Midbrain (tissue), 1 donor: ENCODE results near the gene GNG7.
A peak's percentile ranks its signal among the peaks of the same experiment; 100 is the strongest.
"Not testable (repeated sequence)": the region's sequence is repeated elsewhere in the genome, so short reads cannot be mapped to it uniquely, and the experiment has no call there.

Experiments
- DNase-seq: peaks from one replicate; lab custom pipeline; 2025; lab: John Stamatoyannopoulos, UW

GNG7 gene

DNA sequence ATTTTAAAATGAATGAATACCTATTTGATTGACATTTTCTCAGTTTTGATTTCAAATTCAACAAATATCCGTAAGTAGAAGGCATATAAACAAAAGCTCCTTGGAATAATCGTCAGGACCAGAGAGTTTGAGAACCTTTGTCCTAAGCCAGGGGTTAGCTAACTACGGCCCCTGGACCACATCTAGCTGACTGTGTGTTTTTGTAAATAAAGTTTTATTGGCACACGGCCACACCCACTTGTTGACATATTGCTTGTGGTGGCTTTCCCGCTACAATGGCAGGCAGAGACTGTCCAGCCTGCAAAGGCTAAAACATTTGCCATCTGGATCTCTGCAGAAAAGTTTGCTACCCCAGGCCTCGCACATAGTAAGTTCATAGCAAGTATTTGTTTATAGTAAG, 83.4 kb downstream of the GNG7 start:
- no peak for DNase-seq

GRCh38 chr19:2618611-2619010, 83.9 kb downstream of the GNG7 start:
- DNase-seq: no peak

DNA sequence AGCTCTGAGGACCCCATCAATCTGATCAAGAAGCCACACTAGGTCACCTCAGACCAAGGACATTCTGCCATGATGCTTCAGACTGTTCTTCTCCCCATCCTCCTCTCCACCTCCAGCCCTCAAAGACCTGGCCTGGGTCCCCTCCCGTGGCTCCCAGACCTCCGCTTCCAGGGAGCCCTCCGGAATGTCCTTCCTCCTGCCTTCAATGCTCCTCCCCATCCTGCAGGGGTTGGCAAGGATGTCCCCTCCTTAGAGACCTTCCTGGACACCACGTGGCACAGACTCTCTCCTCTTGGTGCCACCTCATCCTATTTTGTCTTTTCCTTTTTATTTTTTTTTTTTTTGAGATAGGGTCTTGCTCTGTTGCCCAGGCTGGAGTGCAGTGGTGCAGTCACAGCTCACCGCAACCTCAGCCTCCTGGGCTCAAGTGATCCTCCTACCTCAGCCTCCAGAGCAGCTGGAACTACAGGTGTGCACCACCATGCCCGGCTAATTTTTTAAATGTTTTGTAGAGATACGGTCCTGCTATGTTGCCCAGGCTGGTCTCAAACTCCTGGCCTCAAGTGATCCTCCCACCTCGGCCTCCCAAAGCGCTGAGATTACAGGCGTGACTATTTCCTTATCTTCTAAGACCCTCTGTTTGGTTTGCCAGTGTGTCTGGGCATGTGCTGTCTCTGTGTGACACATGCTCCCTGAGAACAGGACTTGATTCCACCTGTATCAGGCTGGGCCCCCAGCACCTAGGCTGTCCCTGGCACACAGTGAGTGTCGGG, 84.9 kb downstream of the GNG7 start:
- no peak for DNase-seq

- peak; percentile 32 for DNase-seq
These were observed 85.6 kb downstream of the GNG7 start for GRCh38 chr19:2616741-2617392.

DNA sequence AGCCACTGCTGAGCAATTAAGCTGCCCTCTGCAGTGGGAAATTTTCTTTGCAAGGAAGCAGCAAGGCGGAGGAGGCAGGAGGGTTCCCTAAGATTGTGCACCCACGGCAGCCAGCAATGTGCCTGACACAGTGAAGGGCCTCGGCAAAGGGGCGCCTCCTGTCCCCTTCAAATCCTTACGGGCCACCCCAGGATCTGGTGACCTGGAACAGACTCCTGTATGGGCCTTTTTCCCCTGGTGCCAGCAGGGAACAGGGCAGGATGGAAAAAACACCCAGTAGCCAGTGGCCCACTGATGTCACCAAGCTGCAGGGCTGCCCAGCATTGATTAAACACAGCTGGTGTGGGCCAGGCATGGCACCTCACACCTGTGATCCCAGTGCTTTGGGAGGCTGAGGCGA, 86.7 kb downstream of the GNG7 start:
- DNase-seq: no peak

DNA sequence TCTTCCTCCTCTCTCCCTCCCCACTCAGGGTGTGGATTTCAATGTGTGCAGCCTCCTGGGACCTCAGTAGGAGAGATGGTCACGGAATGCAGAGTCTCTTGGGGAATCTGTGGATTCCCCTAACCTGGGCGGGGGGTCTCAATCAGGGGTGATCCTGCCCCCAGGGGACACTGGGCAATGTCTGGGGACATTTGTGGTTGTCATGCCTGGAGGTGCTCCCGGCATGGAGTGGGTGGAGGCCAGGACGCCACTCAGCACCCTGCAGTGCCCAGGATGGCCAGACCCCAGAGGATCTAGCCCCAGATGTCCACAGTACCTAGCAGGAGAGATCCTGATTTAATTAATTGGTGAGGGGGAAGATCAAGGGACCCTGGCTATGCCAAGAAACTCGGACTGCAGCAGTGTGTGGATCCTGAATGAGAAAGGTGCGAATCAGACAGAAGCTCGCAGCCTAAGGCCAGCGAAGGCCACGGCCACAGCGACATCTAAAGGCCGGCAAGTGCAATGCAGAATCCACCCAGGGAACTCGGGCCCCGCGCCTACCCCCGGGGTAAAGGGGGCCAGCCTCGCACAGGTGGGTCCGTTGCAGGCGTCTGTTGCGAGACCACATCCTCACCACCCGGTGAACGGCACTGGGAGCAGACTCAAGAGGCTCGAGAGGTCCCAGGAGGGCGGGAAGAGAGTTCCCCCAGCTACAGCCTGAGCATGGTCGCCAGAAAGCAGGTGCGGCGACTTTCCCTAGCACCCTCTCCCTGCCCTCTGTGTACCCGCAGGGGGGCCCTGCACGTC, 88.8 kb downstream of the GNG7 start:
- no peak for DNase-seq

DNA sequence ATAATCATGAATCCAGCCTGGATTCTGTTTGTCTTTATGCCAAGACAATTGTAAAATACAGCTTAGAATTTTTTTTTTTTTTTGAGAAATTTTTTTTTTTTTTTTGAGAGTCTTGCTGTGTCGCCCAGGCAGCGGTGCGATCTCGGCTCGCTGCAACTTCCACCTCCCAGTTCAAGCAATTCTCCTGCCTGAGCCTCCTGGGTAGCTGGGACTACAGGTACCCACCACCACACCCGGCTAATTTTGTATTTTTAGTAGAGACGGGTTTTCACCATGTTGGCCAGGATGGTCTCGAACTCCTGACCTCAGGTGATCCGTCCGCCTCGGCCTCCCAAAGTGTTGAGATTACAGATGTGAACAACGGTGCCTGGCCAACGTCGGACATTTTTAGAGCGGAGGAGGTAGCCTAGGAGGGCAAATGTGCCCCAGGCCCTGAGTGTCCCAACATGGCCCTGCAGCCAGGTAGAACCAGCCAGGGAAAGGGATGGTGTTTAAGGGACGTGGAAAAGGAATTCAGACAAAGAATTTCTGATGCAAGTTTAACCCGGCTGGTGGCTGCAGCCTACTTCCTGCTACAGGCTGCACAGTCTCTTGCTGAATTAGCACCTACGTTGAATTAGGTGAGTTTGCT, 89.8 kb downstream of the GNG7 start:
- no peak for DNase-seq

DNA sequence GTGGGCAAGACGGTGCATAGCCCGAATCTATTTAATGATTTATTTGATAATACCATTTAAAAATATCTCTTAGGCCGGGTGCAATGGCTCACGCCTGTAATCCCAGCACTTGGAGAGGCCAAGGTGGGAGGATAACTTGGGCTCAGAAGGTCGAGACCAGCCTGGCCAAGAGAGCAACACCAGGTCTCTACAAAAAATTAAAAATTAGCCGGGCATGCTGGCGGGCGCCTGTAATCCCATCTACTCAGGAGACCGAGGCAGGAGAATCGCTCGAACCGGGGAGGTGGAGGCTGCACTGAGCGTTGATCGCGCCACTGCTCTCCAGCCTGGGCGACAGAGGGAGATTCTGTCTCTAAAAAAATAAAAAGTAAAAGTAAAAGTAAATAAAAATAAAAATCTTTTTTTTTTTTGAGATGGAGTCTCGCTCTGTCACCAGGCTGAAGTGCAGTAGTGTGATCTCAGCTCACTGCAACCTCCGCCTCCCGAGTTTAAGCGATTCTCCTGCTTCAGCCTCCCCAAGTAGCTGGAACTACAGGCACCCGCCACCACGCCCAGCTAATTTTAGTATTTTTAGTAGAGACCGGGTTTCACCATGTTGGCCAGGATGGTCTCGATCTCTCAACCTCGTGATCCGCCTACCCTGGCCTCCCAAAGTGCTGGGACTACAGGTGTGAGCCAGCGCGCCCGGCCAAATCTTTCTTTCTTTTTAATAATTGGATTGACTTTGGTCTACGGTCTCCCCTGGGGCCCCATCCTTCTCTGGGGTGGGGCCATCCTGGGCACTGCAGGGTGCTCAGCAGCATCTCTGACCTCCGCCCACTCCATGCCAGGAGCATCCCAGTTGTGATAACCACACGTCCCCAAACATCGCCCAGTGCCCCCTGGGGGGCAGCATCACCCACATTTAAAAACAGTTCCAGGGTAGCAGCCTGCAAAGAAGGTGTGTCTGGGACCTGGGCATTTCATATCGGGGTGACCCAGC, 90.7 kb downstream of the GNG7 start:
- no peak for DNase-seq

DNA sequence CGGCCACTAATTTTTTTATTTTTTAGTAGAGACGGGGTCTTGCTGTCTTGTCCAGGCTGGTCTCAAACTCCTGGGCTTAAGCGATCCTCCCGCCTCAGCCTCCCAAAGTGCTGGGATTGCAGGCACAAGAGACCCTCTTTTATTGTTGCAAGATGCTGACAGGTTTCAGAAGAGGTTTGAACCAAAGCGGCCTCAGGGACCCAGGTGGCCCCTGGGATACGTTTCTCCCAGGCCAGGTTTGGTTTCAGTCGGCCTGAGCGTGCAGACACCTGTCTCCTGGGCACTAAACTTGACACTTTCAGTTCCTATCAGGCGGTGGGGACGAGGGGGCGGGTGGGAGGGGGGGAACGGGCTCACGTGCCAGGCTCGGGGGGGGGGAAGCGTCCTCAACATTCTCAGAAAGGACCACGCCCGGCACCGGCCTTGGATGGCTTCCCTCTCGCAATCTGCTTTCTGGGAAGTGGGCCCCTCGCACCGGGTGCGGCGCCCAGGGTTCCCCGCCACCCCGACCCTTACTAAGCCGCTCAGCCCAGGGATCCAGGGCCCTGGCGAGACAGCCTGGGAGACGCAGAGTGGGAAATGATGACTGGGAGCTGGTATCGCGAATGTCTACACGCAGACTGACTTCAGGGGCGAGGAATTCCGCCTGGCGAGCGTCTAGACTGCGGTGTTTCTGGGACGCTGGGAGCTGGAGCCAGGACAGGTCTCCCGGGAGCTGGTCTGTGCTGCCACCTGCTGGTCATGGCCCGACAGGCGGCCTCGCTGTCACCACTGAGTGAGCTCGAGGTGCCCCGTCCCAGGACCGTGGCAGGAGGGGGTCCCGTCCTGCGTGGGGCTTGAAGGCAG, 91.6 kb downstream of the GNG7 start:
- peak; percentile 89 for DNase-seq

DNA sequence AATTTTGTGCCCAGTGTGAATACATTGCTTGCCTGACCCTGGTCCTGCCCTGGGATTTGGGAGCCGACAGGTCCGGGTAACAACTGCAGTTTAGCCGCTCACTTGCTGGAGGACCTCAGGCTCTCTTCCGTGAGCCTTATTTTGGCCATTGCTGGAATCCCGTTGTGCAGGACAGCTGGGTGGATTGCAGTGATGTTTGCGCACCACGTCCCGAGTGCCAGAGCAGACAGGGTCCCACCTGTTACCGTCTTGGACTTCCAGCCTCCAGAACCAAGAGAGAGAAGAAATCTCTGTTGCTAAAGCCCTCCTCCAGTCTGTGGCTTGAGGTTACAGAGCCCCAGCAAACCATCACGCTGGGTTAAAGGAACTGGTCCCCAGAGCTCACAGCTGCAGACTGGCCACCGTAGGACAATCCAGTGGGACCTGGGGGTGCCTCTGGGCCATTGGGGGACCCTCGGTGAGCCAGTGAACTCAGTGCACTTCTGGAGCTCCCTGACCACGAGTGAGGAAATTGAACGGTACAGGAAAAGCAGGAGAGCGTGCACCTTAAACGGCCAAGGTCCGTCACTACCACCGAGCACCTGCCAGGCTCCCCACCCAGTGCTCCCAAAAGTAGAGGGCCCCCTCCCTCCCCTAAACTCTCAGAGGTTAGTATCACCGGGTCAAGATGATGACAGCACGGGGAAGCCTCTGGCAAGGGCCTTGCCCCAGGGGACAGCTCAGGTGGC, 92.9 kb downstream of the GNG7 start:
- DNase-seq: no peak

DNA sequence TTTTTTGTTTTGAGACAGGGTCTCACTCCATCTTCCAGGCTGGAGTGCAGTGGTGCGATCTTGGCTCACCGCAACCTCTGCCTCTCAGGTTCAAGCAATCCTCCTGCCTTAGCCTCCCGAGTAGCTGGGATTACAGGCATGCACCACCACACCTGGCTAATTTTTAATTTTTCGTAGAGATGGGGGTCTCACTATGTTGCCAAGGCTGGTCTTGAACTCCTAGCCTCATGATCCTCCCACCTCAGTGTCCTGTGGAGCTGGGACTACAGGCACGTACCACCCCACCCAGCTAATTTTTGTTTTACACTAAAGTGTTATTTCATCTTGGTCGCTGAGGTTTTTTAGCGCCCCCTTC, 93.5 kb downstream of the GNG7 start:
- DNase-seq: not testable (repeated sequence)

- no peak for DNase-seq
These were observed 93.9 kb downstream of the GNG7 start for GRCh38 chr19:2608602-2608922.

DNA sequence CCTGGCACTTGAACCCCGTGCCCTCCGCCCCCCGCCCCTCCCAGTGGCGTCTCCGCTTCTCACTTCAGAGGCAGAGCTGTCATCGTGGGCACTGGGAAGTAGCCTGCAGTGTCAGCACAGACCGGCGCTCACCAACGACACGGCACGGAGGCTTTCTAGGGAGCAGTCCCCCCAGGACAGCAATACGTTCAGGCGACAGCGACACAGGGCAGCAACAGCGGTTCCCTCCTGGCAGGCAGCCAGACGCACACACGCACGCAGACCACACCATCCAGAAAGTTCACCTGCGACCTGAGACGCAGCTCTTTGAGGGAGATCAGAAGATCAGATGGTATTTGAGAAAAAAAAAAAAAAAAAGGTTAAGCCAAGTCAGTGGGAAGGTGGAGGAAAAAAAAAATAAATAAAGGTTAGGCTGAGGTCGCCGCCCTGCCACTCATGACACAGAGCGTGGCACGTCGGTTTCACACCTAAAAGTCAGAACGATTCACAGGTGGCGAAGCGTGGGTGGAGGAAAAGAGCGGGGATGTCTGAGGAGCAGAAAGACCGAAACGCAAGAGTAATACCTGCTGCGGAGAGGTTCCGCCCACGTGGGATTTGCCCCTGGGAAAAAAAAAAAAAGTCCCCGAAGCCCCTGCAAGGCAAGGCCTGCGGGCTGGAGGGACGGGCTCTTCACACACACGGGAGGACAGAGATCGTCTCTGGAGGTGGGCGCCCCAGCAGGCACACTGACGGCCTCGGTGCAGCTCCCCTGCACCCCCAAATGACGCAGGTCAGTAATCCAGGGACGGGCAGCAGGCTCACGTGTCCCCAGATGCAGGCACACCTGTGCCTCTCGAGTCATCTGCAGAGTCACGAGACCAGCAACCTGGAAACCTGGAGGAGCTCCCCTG, 94.5 kb downstream of the GNG7 start:
- no peak for DNase-seq

GRCh38 chr19:2606774-2607173, 95.7 kb downstream of the GNG7 start:
- not testable (repeated sequence) for DNase-seq

DNA sequence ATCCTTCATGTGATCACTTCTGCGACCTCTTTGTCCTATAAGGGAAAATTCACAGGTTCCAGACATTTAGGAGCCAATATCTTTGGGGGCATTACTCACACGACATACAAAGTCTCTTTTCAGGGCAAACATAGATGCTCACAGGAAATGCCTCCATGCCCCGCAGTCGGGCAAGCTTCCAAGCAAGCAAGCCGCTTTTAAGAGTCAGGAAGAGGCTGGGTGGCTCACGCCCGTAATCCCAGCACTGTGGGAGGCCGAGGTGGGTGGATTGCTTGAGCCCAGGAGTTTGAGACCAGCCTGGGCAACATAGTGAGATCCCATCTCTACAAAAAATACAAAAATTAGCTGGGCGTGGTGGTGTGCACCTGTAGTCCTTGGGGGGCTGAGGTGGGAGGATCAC, 96.6 kb downstream of the GNG7 start:
- not testable (repeated sequence) for DNase-seq

DNA sequence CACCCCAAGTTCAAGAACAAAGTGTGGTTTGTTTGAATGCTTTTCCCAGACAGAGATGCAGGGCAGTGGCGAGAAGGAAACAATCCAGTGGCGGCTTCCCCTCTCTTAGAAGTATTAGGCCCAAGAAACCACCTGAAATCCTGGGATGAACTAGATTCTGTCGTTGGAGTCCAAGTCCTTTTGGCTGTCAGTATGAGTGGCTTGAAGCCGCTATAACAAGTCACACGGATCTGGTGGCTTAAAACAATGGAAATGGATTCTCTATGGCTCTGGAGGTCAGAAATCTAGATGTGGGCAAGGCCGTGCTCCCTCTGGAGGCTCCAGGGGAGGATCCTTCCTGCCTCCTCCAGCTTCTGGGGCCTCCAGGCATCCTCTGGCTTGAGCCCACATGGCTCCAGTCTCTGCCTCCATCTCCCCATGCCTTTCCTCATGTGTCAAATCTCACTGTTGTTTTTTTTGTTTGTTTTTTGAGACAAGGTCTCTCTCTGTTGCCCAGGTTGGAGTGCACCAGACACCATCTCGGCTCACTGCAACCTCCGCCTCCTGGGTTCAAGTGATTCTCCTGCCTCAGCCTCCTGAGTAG, 97.7 kb downstream of the GNG7 start:
- no peak for DNase-seq

DNA sequence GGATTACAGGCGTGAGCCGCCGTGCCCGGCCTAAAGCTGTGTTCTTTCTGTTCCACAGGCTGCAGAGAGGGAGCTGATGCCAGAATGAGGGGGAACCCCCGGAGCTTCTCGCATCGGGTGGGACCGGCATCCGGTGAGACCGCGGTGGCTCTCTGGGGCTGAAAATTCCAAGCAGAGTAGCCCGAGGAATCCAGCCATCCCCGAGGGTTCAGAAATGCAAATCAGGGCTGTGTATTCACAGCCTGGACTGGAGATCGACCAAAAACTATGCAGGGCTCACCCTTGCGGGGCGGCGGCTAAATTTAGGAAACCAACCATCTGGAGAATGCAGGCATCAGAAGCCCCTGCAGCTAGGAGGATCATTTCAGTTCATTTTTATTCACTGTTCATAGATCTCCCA, 99.2 kb downstream of the GNG7 start:
- no peak for DNase-seq

DNA sequence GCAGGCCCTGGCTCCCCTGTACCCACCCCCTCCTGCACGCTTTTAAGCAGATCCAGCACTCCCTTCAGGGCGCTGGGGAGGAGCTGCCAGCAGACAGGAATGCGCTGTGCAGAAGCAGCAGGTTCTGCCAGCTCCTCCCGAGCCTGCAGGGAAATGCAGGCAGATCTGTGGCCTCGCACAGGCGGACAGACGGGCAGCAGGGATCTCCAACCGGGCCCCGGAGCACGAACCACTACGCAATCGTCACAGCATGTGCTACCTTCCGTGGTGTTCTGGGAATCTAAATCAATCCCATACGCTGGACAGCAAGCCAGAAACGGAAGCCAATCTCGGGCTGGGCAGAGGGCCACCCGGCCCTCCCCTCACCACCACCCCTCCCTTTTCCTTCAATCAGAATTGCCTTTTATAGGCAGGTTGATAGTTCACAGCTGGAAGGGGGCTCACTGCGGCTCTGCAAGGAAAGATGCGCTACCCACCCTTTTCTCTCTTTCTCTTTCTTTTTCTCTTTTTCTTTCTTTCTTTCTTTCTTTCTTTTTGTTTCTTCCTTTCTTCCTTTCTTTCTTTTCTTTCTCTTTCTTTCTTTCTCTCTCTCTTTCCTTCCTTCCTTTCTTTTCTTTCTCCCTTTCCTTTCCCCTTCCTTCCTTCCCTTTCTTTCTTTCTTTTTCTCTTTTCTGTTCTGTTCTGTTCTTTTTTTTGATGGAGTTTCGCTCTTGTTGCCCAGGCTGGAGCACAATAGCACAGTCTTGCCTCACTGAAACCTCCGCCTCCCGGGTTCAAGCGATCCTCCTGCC, 99.9 kb downstream of the GNG7 start:
- DNase-seq: peak; percentile 69
